ENCODE results near the gene NGEF.

NGEF gene

GRCh38 chr2:232886176-232886575 is 126.9 kb downstream of the NGEF start:
- Histone ChIP-seq H3K27me3 (ENCODE audit: insufficient read depth, poor library complexity, severe bottlenecking) (no peaks in the 10 kb centered on the region), H3K27ac (replicated peaks) (no peak overlapping the region), H3K4me3 (replicated peaks; ENCODE audit: insufficient read depth, low read length) (no peak overlapping the region)
- no peak for DNase-seq (ENCODE audit: low read depth in 1 of 2, low spot score in 1 of 2)
- no peak for TF ChIP-seq SPI1 (IDR thresholded peaks at IDR 0.05; ENCODE audit: borderline replicate concordance, low read depth)
- no peak for TF ChIP-seq POLR2AphosphoS5 (IDR thresholded peaks at IDR 0.05; ENCODE audit: low read depth)
- TF ChIP-seq GABPA (IDR thresholded peaks at IDR 0.05; ENCODE audit: low read depth), result no peak
- TF ChIP-seq REST (IDR thresholded peaks at IDR 0.05; ENCODE audit: insufficient replicate concordance, low read depth), result no peak
- TF ChIP-seq CTCF (IDR thresholded peaks at IDR 0.05; ENCODE audit: insufficient read depth, low read length), result no peak

GRCh38 chr2:232885264-232885961 is 127.6 kb downstream of the NGEF start:
- H3K4me3 ChIP-seq (replicated peaks; ENCODE audit: insufficient read depth, low read length), result no peak overlapping the region
- no peaks in the 10 kb centered on the region for H3K27me3 ChIP-seq (ENCODE audit: insufficient read depth, poor library complexity, severe bottlenecking)
- H3K27ac ChIP-seq (replicated peaks), result no peak overlapping the region
- DNase-seq (ENCODE audit: low read depth in 1 of 2, low spot score in 1 of 2), result no peak
- TF ChIP-seq POLR2AphosphoS5 (IDR thresholded peaks at IDR 0.05; ENCODE audit: low read depth) (no peak), SPI1 (IDR thresholded peaks at IDR 0.05; ENCODE audit: borderline replicate concordance, low read depth) (no peak), GABPA (IDR thresholded peaks at IDR 0.05; ENCODE audit: low read depth) (no peak), REST (IDR thresholded peaks at IDR 0.05; ENCODE audit: insufficient replicate concordance, low read depth) (no peak), CTCF (IDR thresholded peaks at IDR 0.05; ENCODE audit: insufficient read depth, low read length) (no peak)

DNA sequence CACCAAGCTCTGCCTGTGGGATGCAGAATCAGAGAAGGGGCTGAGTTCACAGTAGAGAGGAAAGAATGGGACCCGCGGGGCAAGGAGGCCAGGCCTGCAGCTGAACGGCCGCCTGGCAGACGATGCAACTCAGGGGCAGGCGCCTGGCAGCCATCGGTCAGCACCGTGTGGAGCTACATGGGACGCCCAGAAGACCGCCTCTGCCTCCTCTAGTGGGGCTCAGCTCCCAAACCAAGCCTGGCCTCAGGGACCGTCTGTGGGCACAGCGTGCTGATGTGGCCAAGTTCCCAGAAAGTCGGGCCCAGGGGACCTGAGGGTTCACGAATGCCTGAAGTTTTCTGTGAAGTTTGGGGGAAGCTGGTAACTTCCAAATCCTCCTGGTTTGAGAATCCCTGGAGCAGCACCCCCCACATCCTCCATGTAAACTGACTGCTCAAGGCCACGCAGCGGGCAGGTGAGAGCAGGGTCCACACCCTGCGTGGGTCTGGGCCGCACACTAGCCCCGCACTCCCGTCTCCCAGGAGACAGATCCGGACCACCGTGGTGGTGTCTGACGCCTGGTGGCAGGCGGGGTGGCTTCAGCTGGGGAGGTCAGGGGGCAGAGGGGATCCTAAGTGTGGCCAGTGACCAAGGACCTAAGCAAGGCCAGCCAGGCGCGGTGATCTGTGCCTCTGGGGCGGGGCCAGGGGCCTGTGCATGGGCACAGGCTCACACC is 128.3 kb downstream of the NGEF start:
- Histone ChIP-seq H3K27me3 (ENCODE audit: insufficient read depth, poor library complexity, severe bottlenecking) (no peaks in the 10 kb centered on the region), H3K27ac (replicated peaks) (no peak overlapping the region)
- TF ChIP-seq SPI1 (IDR thresholded peaks at IDR 0.05; ENCODE audit: borderline replicate concordance, low read depth) (no peak), POLR2AphosphoS5 (IDR thresholded peaks at IDR 0.05; ENCODE audit: low read depth) (no peak), CTCF (IDR thresholded peaks at IDR 0.05; ENCODE audit: insufficient read depth, low read length) (no peak), GABPA (IDR thresholded peaks at IDR 0.05; ENCODE audit: low read depth) (no peak), REST (IDR thresholded peaks at IDR 0.05; ENCODE audit: insufficient replicate concordance, low read depth) (no peak)

More for the DNA sequence above, 128.3 kb downstream of the NGEF start:
- no peak for DNase-seq (ENCODE audit: low read depth in 1 of 2, low spot score in 1 of 2)
- H3K4me3 ChIP-seq (replicated peaks; ENCODE audit: insufficient read depth, low read length), result no peak overlapping the region
